Smooth muscle cell (in vitro differentiated cells): ENCODE measurements around the gene DLG2. TPM values are rescaled to one million over a fixed set of nuclear protein-coding genes. Genes with fewer than 3 reads are reported as not detected.
A peak's percentile ranks its signal among the peaks of the same experiment; 100 is the strongest.

ENCODE experiments used
- DNase-seq: peaks from one replicate; lab custom pipeline; 2025; ENCODE audit not compliant: unreplicated experiment; lab: John Stamatoyannopoulos, UW
- H2AFZ ChIP-seq: fragments of 200-600 bp; sonication (generic); 2 replicates; pipeline ENCODE4 v1.6.0; 2016; ENCODE audit warnings: antibody characterized with exemption, low read depth, mild to moderate bottlenecking
- H3F3A ChIP-seq: fragments of 200-600 bp; sonication (generic); 2 replicates; pipeline ENCODE4 v1.6.0; 2017; ENCODE audit warnings: antibody characterized with exemption, low read depth
- H3K27ac ChIP-seq: fragments of 200-600 bp; sonication (generic); 2 replicates; pipeline ENCODE4 v1.5.1; 2016; ENCODE audit warnings: low read depth, mild to moderate bottlenecking
- H3K27me3 ChIP-seq: fragments of 200-600 bp; sonication (generic); 2 replicates; pipeline ENCODE4 v1.6.1; 2016; ENCODE audit warnings: low read depth, mild to moderate bottlenecking
- H3K36me3 ChIP-seq: fragments of 200-600 bp; sonication (generic); 2 replicates; pipeline ENCODE4 v1.5.1; 2016; ENCODE audit warnings: low read depth
- H3K4me1 ChIP-seq: fragments of 200-600 bp; sonication (generic); 2 replicates; pipeline ENCODE4 v1.5.1; 2016; ENCODE audit warnings: low read depth
- H3K4me2 ChIP-seq: fragments of 200-600 bp; sonication (generic); 2 replicates; pipeline ENCODE4 v1.6.0; 2016; ENCODE audit warnings: mild to moderate bottlenecking
- H3K4me3 ChIP-seq: fragments of 200-600 bp; sonication (generic); 2 replicates; pipeline ENCODE4 v1.5.1; 2016; ENCODE audit warnings: mild to moderate bottlenecking
- H3K79me2 ChIP-seq: fragments of 200-600 bp; sonication (generic); 2 replicates; pipeline ENCODE4 v1.6.0; 2016; ENCODE audit warnings: low read depth, mild to moderate bottlenecking
- H3K9ac ChIP-seq: fragments of 200-600 bp; sonication (generic); 2 replicates; pipeline ENCODE4 v1.6.0; 2016; ENCODE audit warnings: low read depth
- H3K9me3 ChIP-seq: fragments of 200-600 bp; sonication (generic); replicated peaks from 2 replicates; pipeline ENCODE4 v1.5.1; 2016; ENCODE audit warnings: low read depth
- H4K20me1 ChIP-seq: fragments of 200-600 bp; sonication (generic); 2 replicates; pipeline ENCODE4 v1.6.0; 2016; ENCODE audit warnings: low read depth
- WGBS: methylation state at CpG from one replicate; pipeline ENCODE4 v1.1.7; 2016; ENCODE audit warnings: low lambda C conversion rate; 5-methylcytosine and 5-hydroxymethylcytosine counted together
- polyA plus RNA-seq: library from polyadenylated mRNA; unstranded; fragments of >200 nt; fragmentation: Nextera tagmentation; extraction: Ambion mirVana; gene quantifications from 2 replicates; pipeline ENCODE4 v1.2.1, GENCODE V29; 2016
- total RNA-seq: library from RNA; depleted of rRNA; stranded (reverse); fragments of >200 nt; gene quantifications from 2 replicates; pipeline ENCODE4 v1.2.3, GENCODE V29; 2014
- TF ChIP-seq, protein P1 (sequence below): fragments of 200-600 bp; sonication (generic); IDR thresholded peaks from 2 replicates; pipeline ENCODE4 v1.5.1; 2017; ENCODE audit warnings: borderline replicate concordance, mild to moderate bottlenecking, antibody characterized with exemption; ENCODE audit not compliant: insufficient read depth, poor library complexity, severe bottlenecking

Gene DLG2
- total and polyA plus RNA-seq, 2 experiments from 2014 or later = 0.74 to 1.1 TPM

DNA sequence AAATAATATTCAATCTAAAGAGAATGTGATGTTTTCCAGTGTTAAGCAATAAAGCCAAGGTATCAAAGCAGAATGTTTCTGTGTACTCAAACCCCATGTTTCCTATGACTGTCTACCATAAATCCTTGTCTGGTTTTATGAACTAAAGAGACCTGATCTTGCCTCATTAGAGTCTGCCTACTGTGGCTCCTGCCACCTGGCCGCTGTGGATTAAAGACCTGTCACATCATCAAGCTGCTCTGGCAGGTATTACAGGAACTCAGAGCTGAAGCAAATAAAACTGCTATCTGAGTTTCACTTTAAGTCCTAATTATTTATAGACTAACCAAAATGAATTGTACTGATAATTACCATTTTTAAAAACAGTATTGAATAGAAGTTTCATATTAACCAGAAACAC is 2133.2 kb downstream of the DLG2 start:
- TF ChIP-seq, protein P1, sequence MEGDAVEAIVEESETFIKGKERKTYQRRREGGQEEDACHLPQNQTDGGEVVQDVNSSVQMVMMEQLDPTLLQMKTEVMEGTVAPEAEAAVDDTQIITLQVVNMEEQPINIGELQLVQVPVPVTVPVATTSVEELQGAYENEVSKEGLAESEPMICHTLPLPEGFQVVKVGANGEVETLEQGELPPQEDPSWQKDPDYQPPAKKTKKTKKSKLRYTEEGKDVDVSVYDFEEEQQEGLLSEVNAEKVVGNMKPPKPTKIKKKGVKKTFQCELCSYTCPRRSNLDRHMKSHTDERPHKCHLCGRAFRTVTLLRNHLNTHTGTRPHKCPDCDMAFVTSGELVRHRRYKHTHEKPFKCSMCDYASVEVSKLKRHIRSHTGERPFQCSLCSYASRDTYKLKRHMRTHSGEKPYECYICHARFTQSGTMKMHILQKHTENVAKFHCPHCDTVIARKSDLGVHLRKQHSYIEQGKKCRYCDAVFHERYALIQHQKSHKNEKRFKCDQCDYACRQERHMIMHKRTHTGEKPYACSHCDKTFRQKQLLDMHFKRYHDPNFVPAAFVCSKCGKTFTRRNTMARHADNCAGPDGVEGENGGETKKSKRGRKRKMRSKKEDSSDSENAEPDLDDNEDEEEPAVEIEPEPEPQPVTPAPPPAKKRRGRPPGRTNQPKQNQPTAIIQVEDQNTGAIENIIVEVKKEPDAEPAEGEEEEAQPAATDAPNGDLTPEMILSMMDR = no peak
- Histone ChIP-seq H3K36me3 (no peaks in the 10 kb centered on the region), H3K4me3 (no peak overlapping the region), H3K79me2 (no peaks in the 10 kb centered on the region), H3K9ac (no peak overlapping the region), H4K20me1 (no peaks in the 10 kb centered on the region), H3K9me3 (no peaks in the 10 kb centered on the region), H3K27me3 (no peaks in the 10 kb centered on the region), H3F3A (no peaks in the 10 kb centered on the region), H3K4me2 (no peak overlapping the region), H2AFZ (no peak overlapping the region), H3K4me1 (no peaks in the 10 kb centered on the region), H3K27ac (no peak overlapping the region)
- no peak for DNase-seq
- 96% methylated on average over 1 of the region's 1 CpG for WGBS

DNA sequence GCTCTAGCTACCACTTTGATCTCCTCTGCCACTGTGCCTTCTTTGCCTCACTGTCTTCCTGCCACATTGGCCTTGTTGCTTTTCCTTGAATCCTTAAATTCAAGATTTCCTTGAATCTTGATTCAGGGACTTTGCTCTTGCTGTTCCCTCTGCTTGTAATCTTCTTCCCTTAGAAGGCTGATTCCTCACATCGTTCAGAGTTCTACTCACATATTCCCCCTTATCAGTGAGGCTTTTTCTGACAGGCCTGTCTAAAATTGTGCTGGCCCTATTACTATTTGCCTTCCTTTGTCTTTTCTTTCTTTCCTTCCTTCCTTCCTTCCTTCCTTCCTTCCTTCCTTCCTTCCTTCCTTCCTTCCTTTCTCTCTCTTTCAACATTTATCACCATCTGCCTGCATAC is 2134.1 kb downstream of the DLG2 start:
- TF ChIP-seq, protein P1 = no peak
- WGBS = 43% methylated on average over 1 of the region's 1 CpG
- H2AFZ ChIP-seq = no peak overlapping the region
- H3K9me3 ChIP-seq = no peaks in the 10 kb centered on the region
- no peaks in the 10 kb centered on the region for H3K27me3 ChIP-seq
- no peak overlapping the region for H3K4me2 ChIP-seq
- H3K36me3 ChIP-seq = no peaks in the 10 kb centered on the region
- no peaks in the 10 kb centered on the region for H4K20me1 ChIP-seq
- no peak overlapping the region for H3K4me3 ChIP-seq
- no peaks in the 10 kb centered on the region for H3K79me2 ChIP-seq
- H3F3A ChIP-seq = no peaks in the 10 kb centered on the region
- no peak overlapping the region for H3K9ac ChIP-seq
- no peak overlapping the region for H3K27ac ChIP-seq
- no peak for DNase-seq
- no peaks in the 10 kb centered on the region for H3K4me1 ChIP-seq

DNA sequence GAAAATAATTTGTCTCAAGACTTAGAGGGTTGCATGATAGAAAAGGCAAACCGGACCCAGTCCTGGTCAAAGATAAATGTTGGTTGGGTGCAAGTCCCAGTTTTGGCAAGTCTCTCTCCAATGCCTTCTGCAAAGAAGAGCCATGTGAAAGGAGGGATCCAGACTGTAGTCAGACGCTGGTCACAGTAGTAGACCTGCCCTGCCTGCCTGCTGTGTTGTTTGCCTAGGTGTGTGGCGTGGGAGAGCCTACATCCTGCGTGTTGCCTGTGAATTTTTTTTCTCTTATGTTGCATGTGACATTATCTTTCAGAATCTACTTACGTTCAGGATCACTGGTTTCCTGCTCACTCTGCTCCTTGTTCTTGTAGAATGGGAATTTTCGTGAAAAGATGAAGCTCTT is 2143.3 kb downstream of the DLG2 start:
- H3K27me3 ChIP-seq = no peaks in the 10 kb centered on the region
- no peaks in the 10 kb centered on the region for H3K36me3 ChIP-seq
- no peak overlapping the region for H3K27ac ChIP-seq
- no peak overlapping the region for H2AFZ ChIP-seq
- no peaks in the 10 kb centered on the region for H4K20me1 ChIP-seq
- DNase-seq = no peak
- H3F3A ChIP-seq = no peaks in the 10 kb centered on the region
- H3K4me2 ChIP-seq = no peak overlapping the region
- H3K9ac ChIP-seq = no peak overlapping the region
- H3K9me3 ChIP-seq = no peaks in the 10 kb centered on the region
- TF ChIP-seq, protein P1 = no peak
- H3K4me1 ChIP-seq = peaks cover 8% of the 10 kb centered on the region
- H3K79me2 ChIP-seq = no peaks in the 10 kb centered on the region
- 91% methylated on average over 6 of the region's 6 CpGs for WGBS
- no peak overlapping the region for H3K4me3 ChIP-seq

DNA sequence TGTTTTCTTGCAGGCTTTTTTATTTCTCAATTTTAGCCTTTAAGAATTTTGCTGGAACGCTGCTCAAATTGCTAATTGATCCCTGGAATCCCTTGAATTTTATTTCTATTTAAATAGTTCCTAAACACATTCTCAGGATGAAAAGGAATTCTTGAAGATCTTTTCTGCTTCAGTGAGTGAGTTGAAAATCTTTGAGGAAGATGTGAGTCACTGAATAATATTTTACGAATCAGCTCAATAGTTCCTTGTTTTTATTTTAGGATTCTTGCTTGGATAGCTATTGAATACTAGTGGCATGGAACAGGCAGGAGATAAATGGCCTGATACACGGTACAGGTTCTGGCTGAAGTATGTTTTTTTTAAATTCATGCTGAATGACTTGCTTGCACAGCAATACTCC is 2146.3 kb downstream of the DLG2 start:
- TF ChIP-seq, protein P1 = no peak
- Histone ChIP-seq H3K9me3 (no peaks in the 10 kb centered on the region), H3K36me3 (no peaks in the 10 kb centered on the region), H3K27ac (no peak overlapping the region), H3K9ac (no peak overlapping the region), H4K20me1 (no peaks in the 10 kb centered on the region), H3K27me3 (no peaks in the 10 kb centered on the region), H3K4me1 (peaks cover 8% of the 10 kb centered on the region), H3K4me2 (peak overlapping the region; percentile 87), H3F3A (no peaks in the 10 kb centered on the region), H3K4me3 (peak overlapping the region; percentile 46), H3K79me2 (no peaks in the 10 kb centered on the region), H2AFZ (peak overlapping the region; percentile 75)
- 24% methylated on average over 3 of the region's 3 CpGs for WGBS
- no peak for DNase-seq
